ENCODE results near the gene PPM1L. TPM values are rescaled to one million over a fixed set of nuclear protein-coding genes. Genes with fewer than 3 reads are reported as not detected.

Gene PPM1L
- total RNA-seq, 2 donors from 2014 or later = 2.1 to 3.5 TPM

GRCh38 chr3:160820430-160820829 lies 64.4 kb downstream of the PPM1L start:
- no peak for ATAC-seq
- no peak for DNase-seq (ENCODE audit: low spot score in 2 of 2)
- H3K36me3 Mint-ChIP-seq = no peaks in the 10 kb centered on the region
- H3K9me3 Mint-ChIP-seq = no peaks in the 10 kb centered on the region
- no peak overlapping the region for H3K27ac Mint-ChIP-seq

- DNase-seq (ENCODE audit: low spot score in 2 of 2) (no peak), ATAC-seq (no peak)
- Mint-ChIP-seq H3K9me3 (no peaks in the 10 kb centered on the region), H3K27ac (no peak overlapping the region), H3K36me3 (no peaks in the 10 kb centered on the region)
Observed at GRCh38 chr3:160822936-160823335, 66.9 kb downstream of the PPM1L start.

GRCh38 chr3:160825311-160825800 lies 69.3 kb downstream of the PPM1L start:
- H3K9me3 Mint-ChIP-seq = no peaks in the 10 kb centered on the region
- DNase-seq (ENCODE audit: low spot score in 2 of 2) = no peak
- H3K36me3 Mint-ChIP-seq = no peaks in the 10 kb centered on the region
- H3K27ac Mint-ChIP-seq = no peak overlapping the region
- ATAC-seq = no peak

GRCh38 chr3:160826408-160826807 lies 70.4 kb downstream of the PPM1L start:
- Mint-ChIP-seq H3K36me3 (no peaks in the 10 kb centered on the region), H3K9me3 (no peaks in the 10 kb centered on the region), H3K27ac (no peak overlapping the region)
- ATAC-seq (no peak), DNase-seq (ENCODE audit: low spot score in 2 of 2) (no peak)

- no peaks in the 10 kb centered on the region for H3K9me3 Mint-ChIP-seq
- H3K36me3 Mint-ChIP-seq = no peaks in the 10 kb centered on the region
- no peak for DNase-seq (ENCODE audit: low spot score in 2 of 2)
- no peak overlapping the region for H3K27ac Mint-ChIP-seq
- ATAC-seq = no peak
Observed at GRCh38 chr3:160826991-160827390, 71.0 kb downstream of the PPM1L start.

DNA sequence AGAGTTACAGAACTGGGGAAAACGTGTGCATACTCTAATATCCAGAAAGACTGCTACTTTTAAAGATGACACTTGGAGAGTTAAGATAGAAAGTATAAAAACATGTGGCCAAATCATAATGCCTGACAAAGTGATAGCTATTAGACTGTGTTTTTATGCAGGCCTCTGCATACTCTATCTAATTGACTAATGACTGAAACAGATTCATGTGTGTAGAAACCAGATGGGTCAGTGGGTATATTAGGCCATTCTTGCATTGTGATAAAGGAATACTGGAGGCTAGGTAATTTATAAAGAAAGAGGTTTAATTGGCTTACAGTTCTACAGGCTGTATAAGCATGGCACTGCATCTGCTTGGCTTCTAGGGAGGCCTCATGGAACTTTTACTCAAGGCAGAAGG lies 71.5 kb downstream of the PPM1L start:
- DNase-seq (ENCODE audit: low spot score in 2 of 2) = no peak
- no peak for ATAC-seq

GRCh38 chr3:160828880-160829279 lies 72.8 kb downstream of the PPM1L start:
- Mint-ChIP-seq H3K36me3 (no peaks in the 10 kb centered on the region), H3K9me3 (peaks cover 0 to 3% of the 10 kb centered on the region in 2 donors), H3K27ac (no peak overlapping the region)
- ATAC-seq = no peak
- no peak for DNase-seq (ENCODE audit: low spot score in 2 of 2)

More for the DNA sequence above, 71.5 kb downstream of the PPM1L start:
- no peaks in the 10 kb centered on the region for H3K9me3 Mint-ChIP-seq
- no peaks in the 10 kb centered on the region for H3K36me3 Mint-ChIP-seq
- H3K27ac Mint-ChIP-seq = no peak overlapping the region

- Mint-ChIP-seq H3K27ac (no peak overlapping the region), H3K9me3 (peaks cover 4 to 7% of the 10 kb centered on the region in 2 donors), H3K36me3 (no peaks in the 10 kb centered on the region)
- no peak for DNase-seq (ENCODE audit: low spot score in 2 of 2)
- no peak for ATAC-seq
Observed at GRCh38 chr3:160829486-160830009, 73.5 kb downstream of the PPM1L start.

- H3K9me3 Mint-ChIP-seq = peaks cover 6 to 8% of the 10 kb centered on the region in 2 donors
- no peak for ATAC-seq
- no peaks in the 10 kb centered on the region for H3K36me3 Mint-ChIP-seq
- no peak for DNase-seq (ENCODE audit: low spot score in 2 of 2)
- no peak overlapping the region for H3K27ac Mint-ChIP-seq
Observed at GRCh38 chr3:160830796-160831195, 74.8 kb downstream of the PPM1L start.

- no peaks in the 10 kb centered on the region for H3K36me3 Mint-ChIP-seq
- H3K27ac Mint-ChIP-seq = no peak overlapping the region
- ATAC-seq (no peak), DNase-seq (ENCODE audit: low spot score in 2 of 2) (no peak)
- H3K9me3 Mint-ChIP-seq = peaks cover 6 to 8% of the 10 kb centered on the region in 2 donors
Observed at GRCh38 chr3:160831401-160831800, 75.4 kb downstream of the PPM1L start.

- Mint-ChIP-seq H3K27ac (no peak overlapping the region), H3K9me3 (peaks cover 6 to 11% of the 10 kb centered on the region in 2 donors), H3K36me3 (peaks cover 0 to 5% of the 10 kb centered on the region in 2 donors)
- no peak for DNase-seq (ENCODE audit: low spot score in 2 of 2)
- no peak for ATAC-seq
Observed at GRCh38 chr3:160837394-160837980, 81.5 kb downstream of the PPM1L start.

GRCh38 chr3:160840590-160840989 lies 84.6 kb downstream of the PPM1L start:
- no peak for ATAC-seq
- DNase-seq (ENCODE audit: low spot score in 2 of 2) = no peak
- no peak overlapping the region for H3K27ac Mint-ChIP-seq
- H3K36me3 Mint-ChIP-seq = peaks cover 0 to 5% of the 10 kb centered on the region in 2 donors
- peaks cover 0 to 3% of the 10 kb centered on the region in 2 donors for H3K9me3 Mint-ChIP-seq

- H3K27ac Mint-ChIP-seq = no peak overlapping the region
- peaks cover 0 to 3% of the 10 kb centered on the region in 2 donors for H3K9me3 Mint-ChIP-seq
- H3K36me3 Mint-ChIP-seq = peaks cover 0 to 5% of the 10 kb centered on the region in 2 donors
- DNase-seq (ENCODE audit: low spot score in 2 of 2) (no peak), ATAC-seq (no peak)
Observed at GRCh38 chr3:160841455-160841854, 85.4 kb downstream of the PPM1L start.

DNA sequence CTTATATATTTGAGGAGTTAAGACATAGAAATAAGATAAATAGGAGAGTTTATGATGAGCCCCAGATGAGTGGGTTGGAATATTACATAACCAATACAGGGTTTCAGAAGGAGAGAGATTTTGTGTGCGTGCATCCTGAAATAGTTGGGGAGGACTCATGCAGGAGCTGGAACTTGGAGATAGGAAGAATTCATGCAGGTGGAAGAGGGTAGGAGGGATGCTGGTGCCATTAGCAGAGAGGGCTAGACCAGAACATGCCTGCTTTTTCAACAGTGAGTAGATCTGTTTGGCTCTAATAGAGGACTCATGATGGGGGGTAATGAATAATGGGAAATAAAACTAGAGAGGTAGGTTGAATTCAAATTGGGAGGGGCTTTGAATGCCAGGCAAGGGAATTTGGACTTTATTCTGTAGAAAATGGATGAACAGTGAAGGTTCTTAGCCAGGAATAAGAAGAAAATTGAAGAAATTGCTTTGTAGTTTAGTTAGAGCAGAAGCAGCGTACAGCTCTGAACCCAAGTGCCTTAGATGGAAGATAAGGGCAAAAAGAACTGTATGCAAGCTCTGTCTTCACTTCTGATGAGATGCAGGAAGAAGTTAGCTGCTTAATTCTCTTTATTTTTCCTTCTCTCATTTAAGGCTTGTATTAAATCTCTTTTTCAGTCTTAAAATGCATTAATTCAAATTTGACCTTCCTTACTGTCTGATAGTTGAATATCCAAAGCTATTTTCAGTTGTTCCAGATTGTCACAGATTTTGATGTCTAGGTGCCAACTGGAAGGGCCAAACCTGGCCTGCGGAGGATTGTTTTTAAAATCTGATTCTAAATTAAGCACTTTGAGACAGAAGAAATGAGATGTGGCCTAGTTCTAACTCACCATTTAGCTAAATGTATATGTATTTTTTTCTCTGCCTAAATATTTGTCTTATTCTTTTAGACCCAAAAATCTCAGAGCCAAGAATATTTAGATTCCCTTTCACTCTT lies 86.3 kb downstream of the PPM1L start:
- DNase-seq (ENCODE audit: low spot score in 2 of 2) = no peak
- H3K9me3 Mint-ChIP-seq = peaks cover 0 to 3% of the 10 kb centered on the region in 2 donors
- no peak for ATAC-seq
- H3K36me3 Mint-ChIP-seq = peaks cover 0 to 4% of the 10 kb centered on the region in 2 donors
- H3K27ac Mint-ChIP-seq = no peak overlapping the region

DNA sequence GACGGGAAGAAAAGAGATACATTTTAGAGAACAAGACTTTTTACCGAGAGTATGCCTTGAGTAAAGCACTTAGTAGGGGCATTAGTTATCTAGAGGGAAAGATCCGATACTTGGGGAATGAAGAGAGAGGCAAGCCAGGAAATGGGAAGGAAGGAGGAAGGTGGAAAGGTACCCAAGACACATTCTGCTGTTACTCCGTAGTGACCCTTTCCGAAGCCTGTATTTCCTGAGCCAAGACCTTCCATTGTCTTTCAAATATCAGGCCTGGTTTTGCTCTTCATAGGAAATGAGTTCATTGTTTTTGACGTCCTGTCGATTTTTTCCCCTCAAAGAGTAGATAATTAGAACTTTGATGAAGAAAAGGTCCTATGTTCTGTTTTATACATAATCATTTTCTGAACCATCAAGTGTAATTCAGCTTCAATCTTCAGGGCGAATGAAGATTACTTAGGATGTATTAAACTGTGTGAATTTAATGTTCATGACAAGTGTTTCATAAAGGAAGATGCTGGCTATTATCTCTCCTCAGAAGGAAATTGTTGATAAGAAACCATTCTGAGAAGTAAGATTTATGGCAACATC lies 95.7 kb downstream of the PPM1L start:
- no peaks in the 10 kb centered on the region for H3K9me3 Mint-ChIP-seq
- H3K27ac Mint-ChIP-seq = no peak overlapping the region
- DNase-seq (ENCODE audit: low spot score in 2 of 2) (no peak), ATAC-seq (no peak)
- H3K36me3 Mint-ChIP-seq = no peaks in the 10 kb centered on the region

DNA sequence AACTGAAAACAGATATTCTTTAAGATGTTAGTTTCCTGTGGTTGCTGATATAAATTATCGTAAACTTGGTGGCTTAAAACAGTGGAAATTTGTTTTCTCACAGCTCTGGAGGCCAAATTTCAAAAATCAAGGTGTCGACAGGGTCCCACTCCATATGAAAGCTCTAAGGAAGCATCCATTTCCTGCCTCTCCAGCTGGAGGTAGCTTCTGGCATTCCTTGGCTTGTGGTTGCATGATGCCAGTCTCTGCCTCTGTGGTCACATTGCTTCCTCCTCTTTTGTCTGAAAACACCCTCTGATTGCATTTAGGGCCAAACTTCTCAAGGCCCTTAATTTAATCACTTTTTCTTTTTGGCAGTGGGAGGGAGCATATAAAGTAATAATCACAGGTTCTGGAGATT lies 96.8 kb downstream of the PPM1L start:
- Mint-ChIP-seq H3K9me3 (no peaks in the 10 kb centered on the region), H3K36me3 (no peaks in the 10 kb centered on the region), H3K27ac (no peak overlapping the region)
- DNase-seq (ENCODE audit: low spot score in 2 of 2) (no peak), ATAC-seq (no peak)

DNA sequence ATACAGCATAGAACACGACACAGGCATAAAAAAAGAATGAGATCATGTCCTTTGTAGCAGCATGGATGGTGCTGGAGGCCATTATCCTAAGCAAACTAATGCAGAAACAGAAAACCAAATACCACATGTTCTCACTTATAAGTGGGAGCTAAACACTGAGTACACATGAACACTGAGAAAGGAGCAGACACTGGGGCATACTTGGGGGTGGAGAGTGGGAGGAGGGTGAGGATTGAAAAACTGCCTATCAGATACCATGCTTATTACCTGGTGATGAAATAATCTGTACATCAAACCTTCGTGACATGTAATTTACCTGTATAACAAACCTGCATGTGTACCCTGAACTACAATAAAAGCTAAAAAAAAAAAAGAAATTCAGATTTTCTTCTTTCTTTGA lies 100.4 kb downstream of the PPM1L start:
- Mint-ChIP-seq H3K27ac (no peak overlapping the region), H3K36me3 (no peaks in the 10 kb centered on the region), H3K9me3 (no peaks in the 10 kb centered on the region)
- DNase-seq (ENCODE audit: low spot score in 2 of 2) (no peak), ATAC-seq (no peak)

Measured in activated naive CD4-positive, alpha-beta T cell treated with anti-CD3 and anti-CD28 coated beads, Interleukin-2, amount 50 U/mL, for 72 hours (primary cell).